ENCODE results near the gene C1QL3.

The C1QL3 gene

GRCh38 chr10:16565604-16566003 lies 43.9 kb upstream of the C1QL3 start:
- H3F3A ChIP-seq (ENCODE audit: insufficient read depth, low read length) = 0 out of 2 replicates have a peak, but pooled peaks cover 3% of the 10 kb centered on the region
- no peaks in the 10 kb centered on the region for H3K9me3 ChIP-seq (replicated peaks; ENCODE audit: insufficient read depth, low read length)
- H3K79me2 ChIP-seq (ENCODE audit: low read length) = no peaks in the 10 kb centered on the region
- no peaks in the 10 kb centered on the region for H3K27me3 ChIP-seq (replicated peaks; ENCODE audit: insufficient read depth, low read length)
- peaks cover 8% of the 10 kb centered on the region; the same call in 1 of the 2 replicates for H3K4me1 ChIP-seq (ENCODE audit: low read length)
- no peak overlapping the region for H3K27ac ChIP-seq (ENCODE audit: low read length)
- no peaks in the 10 kb centered on the region for H4K20me1 ChIP-seq (ENCODE audit: insufficient read depth, low read length)
- H3K4me2 ChIP-seq (ENCODE audit: low read depth, low read length) = no peak overlapping the region
- DNase-seq = no peak
- TF ChIP-seq EZH2phosphoT487 (IDR thresholded peaks at IDR 0.05; ENCODE audit: low read length) = no peak
- H3K9ac ChIP-seq (ENCODE audit: low read length) = no peak overlapping the region
- no peak overlapping the region for H2AFZ ChIP-seq (ENCODE audit: low read length)
- no peaks in the 10 kb centered on the region for H3K36me3 ChIP-seq (replicated peaks; ENCODE audit: insufficient read depth, low read length)
- no peaks in the 10 kb centered on the region for H3K9me2 ChIP-seq (replicated peaks; ENCODE audit: insufficient read depth, low read length)
- H3K4me3 ChIP-seq (ENCODE audit: low read length) = no peak overlapping the region

GRCh38 chr10:16562891-16563290 lies 41.2 kb upstream of the C1QL3 start:
- H3K4me2 ChIP-seq (ENCODE audit: low read depth, low read length) = no peak overlapping the region
- no peaks in the 10 kb centered on the region for H3K79me2 ChIP-seq (ENCODE audit: low read length)
- no peak overlapping the region for H3K27ac ChIP-seq (ENCODE audit: low read length)
- no peaks in the 10 kb centered on the region for H3K9me3 ChIP-seq (replicated peaks; ENCODE audit: insufficient read depth, low read length)
- no peak overlapping the region for H3K9ac ChIP-seq (ENCODE audit: low read length)
- H3K4me3 ChIP-seq (ENCODE audit: low read length) = no peak overlapping the region
- no peaks in the 10 kb centered on the region for H3K9me2 ChIP-seq (replicated peaks; ENCODE audit: insufficient read depth, low read length)
- H3F3A ChIP-seq (ENCODE audit: insufficient read depth, low read length) = no peaks in the 10 kb centered on the region
- H3K27me3 ChIP-seq (replicated peaks; ENCODE audit: insufficient read depth, low read length) = no peaks in the 10 kb centered on the region
- no peaks in the 10 kb centered on the region for H3K36me3 ChIP-seq (replicated peaks; ENCODE audit: insufficient read depth, low read length)
- no peak for DNase-seq
- no peaks in the 10 kb centered on the region for H4K20me1 ChIP-seq (ENCODE audit: insufficient read depth, low read length)
- H3K4me1 ChIP-seq (ENCODE audit: low read length) = peaks cover 8% of the 10 kb centered on the region; the same call in 1 of the 2 replicates
- TF ChIP-seq, protein P1, sequence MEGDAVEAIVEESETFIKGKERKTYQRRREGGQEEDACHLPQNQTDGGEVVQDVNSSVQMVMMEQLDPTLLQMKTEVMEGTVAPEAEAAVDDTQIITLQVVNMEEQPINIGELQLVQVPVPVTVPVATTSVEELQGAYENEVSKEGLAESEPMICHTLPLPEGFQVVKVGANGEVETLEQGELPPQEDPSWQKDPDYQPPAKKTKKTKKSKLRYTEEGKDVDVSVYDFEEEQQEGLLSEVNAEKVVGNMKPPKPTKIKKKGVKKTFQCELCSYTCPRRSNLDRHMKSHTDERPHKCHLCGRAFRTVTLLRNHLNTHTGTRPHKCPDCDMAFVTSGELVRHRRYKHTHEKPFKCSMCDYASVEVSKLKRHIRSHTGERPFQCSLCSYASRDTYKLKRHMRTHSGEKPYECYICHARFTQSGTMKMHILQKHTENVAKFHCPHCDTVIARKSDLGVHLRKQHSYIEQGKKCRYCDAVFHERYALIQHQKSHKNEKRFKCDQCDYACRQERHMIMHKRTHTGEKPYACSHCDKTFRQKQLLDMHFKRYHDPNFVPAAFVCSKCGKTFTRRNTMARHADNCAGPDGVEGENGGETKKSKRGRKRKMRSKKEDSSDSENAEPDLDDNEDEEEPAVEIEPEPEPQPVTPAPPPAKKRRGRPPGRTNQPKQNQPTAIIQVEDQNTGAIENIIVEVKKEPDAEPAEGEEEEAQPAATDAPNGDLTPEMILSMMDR (IDR thresholded peaks at IDR 0.05; ENCODE audit: low read length) = no peak
- TF ChIP-seq EZH2phosphoT487 (IDR thresholded peaks at IDR 0.05; ENCODE audit: low read length) = no peak
- TF ChIP-seq EZH2 (optimal IDR thresholded peaks at IDR 0.05; ENCODE audit: low read depth, low read length) = no peak
- H2AFZ ChIP-seq (ENCODE audit: low read length) = no peak overlapping the region

GRCh38 chr10:16559236-16559773 lies 37.6 kb upstream of the C1QL3 start:
- Histone ChIP-seq H3K9me3 (replicated peaks; ENCODE audit: insufficient read depth, low read length) (no peaks in the 10 kb centered on the region), H4K20me1 (ENCODE audit: insufficient read depth, low read length) (no peaks in the 10 kb centered on the region), H3K36me3 (replicated peaks; ENCODE audit: insufficient read depth, low read length) (no peaks in the 10 kb centered on the region), H2AFZ (ENCODE audit: low read length) (no peak overlapping the region), H3K9ac (ENCODE audit: low read length) (no peak overlapping the region), H3K4me2 (ENCODE audit: low read depth, low read length) (no peak overlapping the region), H3K27me3 (replicated peaks; ENCODE audit: insufficient read depth, low read length) (no peaks in the 10 kb centered on the region), H3K4me3 (ENCODE audit: low read length) (no peak overlapping the region), H3K27ac (ENCODE audit: low read length) (no peak overlapping the region), H3F3A (ENCODE audit: insufficient read depth, low read length) (no peaks in the 10 kb centered on the region), H3K79me2 (ENCODE audit: low read length) (no peaks in the 10 kb centered on the region), H3K4me1 (ENCODE audit: low read length) (no peaks in the 10 kb centered on the region), H3K9me2 (replicated peaks; ENCODE audit: insufficient read depth, low read length) (no peaks in the 10 kb centered on the region)
- DNase-seq = no peak
- TF ChIP-seq EZH2phosphoT487 (IDR thresholded peaks at IDR 0.05; ENCODE audit: low read length) (no peak), EZH2 (optimal IDR thresholded peaks at IDR 0.05; ENCODE audit: low read depth, low read length) (no peak)
- TF ChIP-seq, protein P1 (IDR thresholded peaks at IDR 0.05; ENCODE audit: low read length) = no peak

DNA sequence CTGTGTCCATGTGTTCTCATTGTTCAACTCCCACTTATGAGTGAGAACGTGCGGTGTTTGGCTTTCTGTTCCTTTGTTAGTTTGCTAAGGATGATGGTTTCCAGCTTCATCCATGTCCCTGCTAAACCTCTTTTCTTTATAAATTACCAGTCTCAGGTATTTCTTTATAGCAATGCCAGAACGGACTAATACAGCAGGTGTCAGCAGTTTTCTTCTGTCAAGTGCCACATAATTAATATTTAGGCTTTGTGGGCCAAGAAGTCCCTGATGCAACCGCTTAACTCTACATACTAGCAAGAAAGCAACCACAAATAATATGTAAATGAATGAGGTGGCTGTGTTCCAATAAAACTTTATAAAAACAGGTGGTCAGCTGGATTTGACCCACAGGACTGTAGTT lies 26.3 kb upstream of the C1QL3 start:
- Histone ChIP-seq H4K20me1 (ENCODE audit: insufficient read depth, low read length) (no peaks in the 10 kb centered on the region), H3K79me2 (ENCODE audit: low read length) (no peaks in the 10 kb centered on the region), H3K4me3 (ENCODE audit: low read length) (no peak overlapping the region), H3K4me2 (ENCODE audit: low read depth, low read length) (no peak overlapping the region), H3F3A (ENCODE audit: insufficient read depth, low read length) (no peaks in the 10 kb centered on the region), H3K9ac (ENCODE audit: low read length) (no peak overlapping the region), H3K9me2 (replicated peaks; ENCODE audit: insufficient read depth, low read length) (no peaks in the 10 kb centered on the region), H3K9me3 (replicated peaks; ENCODE audit: insufficient read depth, low read length) (no peaks in the 10 kb centered on the region), H2AFZ (ENCODE audit: low read length) (no peak overlapping the region), H3K4me1 (ENCODE audit: low read length) (no peaks in the 10 kb centered on the region), H3K27me3 (replicated peaks; ENCODE audit: insufficient read depth, low read length) (no peaks in the 10 kb centered on the region), H3K27ac (ENCODE audit: low read length) (no peak overlapping the region), H3K36me3 (replicated peaks; ENCODE audit: insufficient read depth, low read length) (no peaks in the 10 kb centered on the region)
- DNase-seq = no peak
- TF ChIP-seq, protein P1 (IDR thresholded peaks at IDR 0.05; ENCODE audit: low read length) = no peak
- TF ChIP-seq EZH2 (optimal IDR thresholded peaks at IDR 0.05; ENCODE audit: low read depth, low read length) = no peak
- no peak for TF ChIP-seq EZH2phosphoT487 (IDR thresholded peaks at IDR 0.05; ENCODE audit: low read length)
